Liver (tissue), 3 donors: ENCODE results near the gene ZNF628.

Experiments
- EGR1 ChIP-seq, 2 donors: IDR thresholded peaks; 2 replicates each; pipeline ENCODE4 v1.6.1; 2016 to 2018; ENCODE audit warnings: antibody characterized with exemption in 2 of 2, low read depth in 2 of 2
- FOXA1 ChIP-seq: IDR thresholded peaks from 2 replicates; pipeline ENCODE4 v1.6.1; 2016; ENCODE audit warnings: antibody characterized with exemption
- GABPA ChIP-seq, 2 donors: IDR thresholded peaks in 1 of 2; conservative IDR thresholded peaks in 1 of 2; 2 replicates each; pipeline ENCODE4 v1.6.1; 2016; ENCODE audit warnings: antibody characterized with exemption in 2 of 2, mild to moderate bottlenecking in 1 of 2, moderate library complexity in 1 of 2
- JUND ChIP-seq, 2 donors: IDR thresholded peaks; 2 replicates each; pipeline ENCODE4 v1.6.1; 2016; ENCODE audit warnings: antibody characterized with exemption in 2 of 2
- RAD21 ChIP-seq, 2 donors: IDR thresholded peaks; 2 replicates each; pipeline ENCODE4 v1.6.1; 2016; ENCODE audit warnings: antibody characterized with exemption in 2 of 2, mild to moderate bottlenecking in 2 of 2
- RXRA ChIP-seq, 2 donors: IDR thresholded peaks; 2 replicates each; pipeline ENCODE4 v1.6.1; 2017 to 2018; ENCODE audit warnings: antibody characterized with exemption in 2 of 2, mild to moderate bottlenecking in 1 of 2
- SP1 ChIP-seq: IDR thresholded peaks from 2 replicates; pipeline ENCODE4 v1.6.1; 2018; ENCODE audit warnings: antibody characterized with exemption, mild to moderate bottlenecking
- TAF1 ChIP-seq: conservative IDR thresholded peaks from 2 replicates; pipeline ENCODE4 v1.6.1; 2016; ENCODE audit warnings: antibody characterized with exemption, mild to moderate bottlenecking
- YY1 ChIP-seq: IDR thresholded peaks from 2 replicates; pipeline ENCODE4 v1.6.1; 2016; ENCODE audit warnings: antibody characterized with exemption, mild to moderate bottlenecking
- TF ChIP-seq, protein P1 (sequence below): fragments of 150-350 bp; IDR thresholded peaks from 2 replicates; pipeline ENCODE4 v1.5.1; 2017; ENCODE audit warnings: improper control_type of control experiment, low read depth, low read length; ENCODE audit not compliant: missing input control
- TF ChIP-seq, protein P2 (sequence below): IDR thresholded peaks from 2 replicates; pipeline ENCODE4 v1.6.1; 2016; ENCODE audit warnings: antibody characterized with exemption
- TF ChIP-seq, protein P3 (sequence below): IDR thresholded peaks from 2 replicates; pipeline ENCODE4 v1.6.1; 2016; ENCODE audit warnings: antibody characterized with exemption, mild to moderate bottlenecking
- TF ChIP-seq, protein P4 (sequence below): IDR thresholded peaks from 2 replicates; pipeline ENCODE4 v1.6.1; 2016; ENCODE audit warnings: antibody characterized with exemption
- TF ChIP-seq, protein P5 (sequence below): IDR thresholded peaks from 2 replicates; pipeline ENCODE4 v1.6.1; 2016; ENCODE audit warnings: antibody characterized with exemption
- donor health status: healthy.
- donor health status: healthy.

DNA sequence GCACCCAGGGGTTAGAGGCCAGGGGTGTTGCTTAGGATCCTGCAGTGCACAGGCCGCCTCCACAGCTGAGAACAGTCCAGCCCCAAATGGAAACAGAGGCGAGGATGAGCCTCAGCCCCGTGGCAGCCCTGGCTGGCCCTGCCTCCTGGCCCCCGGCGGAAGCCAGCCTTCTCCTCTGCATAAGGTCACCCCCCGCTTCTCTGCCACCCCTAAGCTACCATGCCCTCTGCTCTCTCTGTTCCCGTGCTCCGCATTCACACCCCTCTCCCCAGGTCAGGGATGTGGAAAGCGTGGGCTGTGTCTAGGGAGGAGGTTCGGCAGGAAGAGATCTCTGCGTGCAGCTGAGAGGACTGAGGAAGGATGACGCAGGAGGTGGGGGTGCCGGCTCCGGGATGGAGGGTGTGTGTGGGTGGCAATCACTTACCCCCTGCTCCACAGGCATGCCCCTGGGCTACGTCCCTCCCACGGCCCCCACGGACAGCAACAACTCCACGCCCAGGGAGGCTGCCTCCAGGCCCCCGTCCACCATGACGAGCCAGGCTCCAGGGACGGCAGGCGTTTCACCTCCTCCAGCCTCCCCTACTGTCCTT, 17.9 kb downstream of the ZNF628 start:
- TF ChIP-seq, protein P1, sequence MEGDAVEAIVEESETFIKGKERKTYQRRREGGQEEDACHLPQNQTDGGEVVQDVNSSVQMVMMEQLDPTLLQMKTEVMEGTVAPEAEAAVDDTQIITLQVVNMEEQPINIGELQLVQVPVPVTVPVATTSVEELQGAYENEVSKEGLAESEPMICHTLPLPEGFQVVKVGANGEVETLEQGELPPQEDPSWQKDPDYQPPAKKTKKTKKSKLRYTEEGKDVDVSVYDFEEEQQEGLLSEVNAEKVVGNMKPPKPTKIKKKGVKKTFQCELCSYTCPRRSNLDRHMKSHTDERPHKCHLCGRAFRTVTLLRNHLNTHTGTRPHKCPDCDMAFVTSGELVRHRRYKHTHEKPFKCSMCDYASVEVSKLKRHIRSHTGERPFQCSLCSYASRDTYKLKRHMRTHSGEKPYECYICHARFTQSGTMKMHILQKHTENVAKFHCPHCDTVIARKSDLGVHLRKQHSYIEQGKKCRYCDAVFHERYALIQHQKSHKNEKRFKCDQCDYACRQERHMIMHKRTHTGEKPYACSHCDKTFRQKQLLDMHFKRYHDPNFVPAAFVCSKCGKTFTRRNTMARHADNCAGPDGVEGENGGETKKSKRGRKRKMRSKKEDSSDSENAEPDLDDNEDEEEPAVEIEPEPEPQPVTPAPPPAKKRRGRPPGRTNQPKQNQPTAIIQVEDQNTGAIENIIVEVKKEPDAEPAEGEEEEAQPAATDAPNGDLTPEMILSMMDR = no peak
- TF ChIP-seq, protein P2, sequence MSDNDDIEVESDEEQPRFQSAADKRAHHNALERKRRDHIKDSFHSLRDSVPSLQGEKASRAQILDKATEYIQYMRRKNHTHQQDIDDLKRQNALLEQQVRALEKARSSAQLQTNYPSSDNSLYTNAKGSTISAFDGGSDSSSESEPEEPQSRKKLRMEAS = no peak
- TF ChIP-seq, protein P3, sequence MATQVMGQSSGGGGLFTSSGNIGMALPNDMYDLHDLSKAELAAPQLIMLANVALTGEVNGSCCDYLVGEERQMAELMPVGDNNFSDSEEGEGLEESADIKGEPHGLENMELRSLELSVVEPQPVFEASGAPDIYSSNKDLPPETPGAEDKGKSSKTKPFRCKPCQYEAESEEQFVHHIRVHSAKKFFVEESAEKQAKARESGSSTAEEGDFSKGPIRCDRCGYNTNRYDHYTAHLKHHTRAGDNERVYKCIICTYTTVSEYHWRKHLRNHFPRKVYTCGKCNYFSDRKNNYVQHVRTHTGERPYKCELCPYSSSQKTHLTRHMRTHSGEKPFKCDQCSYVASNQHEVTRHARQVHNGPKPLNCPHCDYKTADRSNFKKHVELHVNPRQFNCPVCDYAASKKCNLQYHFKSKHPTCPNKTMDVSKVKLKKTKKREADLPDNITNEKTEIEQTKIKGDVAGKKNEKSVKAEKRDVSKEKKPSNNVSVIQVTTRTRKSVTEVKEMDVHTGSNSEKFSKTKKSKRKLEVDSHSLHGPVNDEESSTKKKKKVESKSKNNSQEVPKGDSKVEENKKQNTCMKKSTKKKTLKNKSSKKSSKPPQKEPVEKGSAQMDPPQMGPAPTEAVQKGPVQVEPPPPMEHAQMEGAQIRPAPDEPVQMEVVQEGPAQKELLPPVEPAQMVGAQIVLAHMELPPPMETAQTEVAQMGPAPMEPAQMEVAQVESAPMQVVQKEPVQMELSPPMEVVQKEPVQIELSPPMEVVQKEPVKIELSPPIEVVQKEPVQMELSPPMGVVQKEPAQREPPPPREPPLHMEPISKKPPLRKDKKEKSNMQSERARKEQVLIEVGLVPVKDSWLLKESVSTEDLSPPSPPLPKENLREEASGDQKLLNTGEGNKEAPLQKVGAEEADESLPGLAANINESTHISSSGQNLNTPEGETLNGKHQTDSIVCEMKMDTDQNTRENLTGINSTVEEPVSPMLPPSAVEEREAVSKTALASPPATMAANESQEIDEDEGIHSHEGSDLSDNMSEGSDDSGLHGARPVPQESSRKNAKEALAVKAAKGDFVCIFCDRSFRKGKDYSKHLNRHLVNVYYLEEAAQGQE = no peak
- no peak for TF ChIP-seq GABPA (IDR thresholded peaks at IDR 0.05 in 1 of 2, conservative IDR thresholded peaks at IDR 0.05 in 1 of 2)
- TF ChIP-seq, protein P4, sequence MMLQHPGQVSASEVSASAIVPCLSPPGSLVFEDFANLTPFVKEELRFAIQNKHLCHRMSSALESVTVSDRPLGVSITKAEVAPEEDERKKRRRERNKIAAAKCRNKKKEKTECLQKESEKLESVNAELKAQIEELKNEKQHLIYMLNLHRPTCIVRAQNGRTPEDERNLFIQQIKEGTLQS = no peak
- TF ChIP-seq TAF1 = no peak
- no peak for TF ChIP-seq EGR1 (IDR thresholded peaks at IDR 0.05; ENCODE audit: low read depth in 2 of 2)
- TF ChIP-seq JUND (IDR thresholded peaks at IDR 0.05) = no peak
- no peak for TF ChIP-seq RXRA (IDR thresholded peaks at IDR 0.05)
- no peak for TF ChIP-seq RAD21 (IDR thresholded peaks at IDR 0.05)
- no peak for TF ChIP-seq YY1
- TF ChIP-seq, protein P5, sequence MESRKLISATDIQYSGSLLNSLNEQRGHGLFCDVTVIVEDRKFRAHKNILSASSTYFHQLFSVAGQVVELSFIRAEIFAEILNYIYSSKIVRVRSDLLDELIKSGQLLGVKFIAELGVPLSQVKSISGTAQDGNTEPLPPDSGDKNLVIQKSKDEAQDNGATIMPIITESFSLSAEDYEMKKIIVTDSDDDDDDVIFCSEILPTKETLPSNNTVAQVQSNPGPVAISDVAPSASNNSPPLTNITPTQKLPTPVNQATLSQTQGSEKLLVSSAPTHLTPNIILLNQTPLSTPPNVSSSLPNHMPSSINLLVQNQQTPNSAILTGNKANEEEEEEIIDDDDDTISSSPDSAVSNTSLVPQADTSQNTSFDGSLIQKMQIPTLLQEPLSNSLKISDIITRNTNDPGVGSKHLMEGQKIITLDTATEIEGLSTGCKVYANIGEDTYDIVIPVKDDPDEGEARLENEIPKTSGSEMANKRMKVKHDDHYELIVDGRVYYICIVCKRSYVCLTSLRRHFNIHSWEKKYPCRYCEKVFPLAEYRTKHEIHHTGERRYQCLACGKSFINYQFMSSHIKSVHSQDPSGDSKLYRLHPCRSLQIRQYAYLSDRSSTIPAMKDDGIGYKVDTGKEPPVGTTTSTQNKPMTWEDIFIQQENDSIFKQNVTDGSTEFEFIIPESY = no peak
- no peak for TF ChIP-seq SP1
- TF ChIP-seq FOXA1 = no peak
